GM12892 (cell line): ENCODE measurements around the gene ZNF521.

ENCODE experiments used
- DNase-seq: peaks from one replicate; pipeline ENCODE4 v3.0.0; 2011; ENCODE audit not compliant: insufficient read length
- FAIRE-seq: peaks from 2 replicates; lab custom pipeline; 2011; peaks lifted over from hg19 to GRCh38; lab: Jason Lieb, UNC
- POLR2A ChIP-seq: IDR thresholded peaks from 2 replicates; pipeline ENCODE4 v1.6.1; 2011; ENCODE audit warnings: low read depth, low read length, control low read depth
- POLR2AphosphoS5 ChIP-seq: IDR thresholded peaks from 2 replicates; pipeline ENCODE4 v1.6.1; 2011; ENCODE audit warnings: low read depth, low read length, control low read depth
- TAF1 ChIP-seq: IDR thresholded peaks from 2 replicates; pipeline ENCODE4 v1.6.1; 2011; ENCODE audit warnings: low read depth, mild to moderate bottlenecking, control low read depth, low read length, borderline replicate concordance

Gene ZNF521

GRCh38 chr18:25077038-25077943, 274.7 kb downstream of the ZNF521 start:
- no peak for FAIRE-seq
- no peak for DNase-seq
- TF ChIP-seq TAF1: no peak

GRCh38 chr18:25075783-25076182, 276.2 kb downstream of the ZNF521 start:
- no peak for FAIRE-seq
- TF ChIP-seq POLR2AphosphoS5 (no peak), TAF1 (no peak), POLR2A (no peak)
- no peak for DNase-seq

DNA sequence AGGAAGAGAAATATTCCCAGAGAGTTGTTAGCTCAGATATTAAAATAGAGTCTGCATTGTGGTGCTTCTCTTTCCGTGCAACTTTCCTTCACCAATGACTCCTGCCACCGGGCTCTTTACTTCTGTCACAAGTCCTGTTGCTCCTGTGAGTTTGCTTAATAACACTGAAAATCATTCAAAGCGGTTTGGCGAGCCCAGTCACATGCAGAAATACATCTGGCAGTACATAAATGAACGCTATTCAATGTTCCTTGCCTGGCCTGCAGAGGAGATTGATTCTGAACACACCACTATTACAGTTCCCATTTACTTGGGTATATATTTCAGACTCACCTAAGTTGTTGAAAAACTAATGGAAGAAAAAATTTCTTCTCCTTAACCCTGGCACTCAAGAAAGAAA, 276.6 kb downstream of the ZNF521 start:
- DNase-seq (no peak), FAIRE-seq (no peak)
- no peak for TF ChIP-seq POLR2A
- TF ChIP-seq POLR2AphosphoS5: no peak
- no peak for TF ChIP-seq TAF1

DNA sequence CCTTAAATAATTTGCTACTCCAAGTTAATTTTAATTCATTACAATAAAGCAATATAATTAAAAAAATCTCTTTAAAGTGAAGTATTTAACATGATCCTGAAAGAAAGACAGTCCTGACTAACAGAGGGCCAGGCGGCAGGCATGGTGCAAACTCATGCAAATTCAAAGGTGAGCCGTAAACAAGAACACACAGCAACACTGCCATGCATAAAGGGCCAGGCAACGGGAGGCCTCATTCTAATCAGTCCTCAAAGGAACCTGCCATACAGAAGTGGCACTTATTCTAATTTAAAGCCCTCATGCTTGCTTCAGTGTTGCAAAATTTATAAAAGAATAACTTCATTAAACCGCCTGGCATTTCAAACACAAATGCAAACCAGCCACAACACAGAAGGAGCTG, 277.0 kb downstream of the ZNF521 start:
- FAIRE-seq: no peak

DNA sequence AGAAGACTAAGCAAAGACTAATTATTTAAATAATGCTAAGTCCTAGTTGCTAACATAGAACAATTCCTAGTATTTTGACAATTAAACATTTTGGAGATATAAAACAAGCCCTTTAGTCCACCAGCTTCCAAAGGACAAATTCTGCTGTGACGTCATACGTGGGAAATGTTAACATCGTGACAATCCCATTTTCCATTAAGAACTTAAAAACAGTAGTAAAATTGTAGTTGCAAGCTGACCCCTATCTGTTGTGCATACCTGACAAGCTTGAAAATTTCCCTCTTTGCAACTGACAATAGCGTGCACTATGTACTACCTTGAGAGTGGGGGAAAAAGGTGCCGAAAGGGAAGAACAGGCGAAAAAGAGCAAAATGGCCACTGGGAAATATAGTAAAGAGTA, 279.8 kb downstream of the ZNF521 start:
- FAIRE-seq (no peak), DNase-seq (no peak)
- TF ChIP-seq TAF1: no peak

More for the DNA sequence above, 277.0 kb downstream of the ZNF521 start:
- DNase-seq: no peak
- no peak for TF ChIP-seq POLR2A
- no peak for TF ChIP-seq POLR2AphosphoS5
- TF ChIP-seq TAF1: no peak

- no peak for FAIRE-seq
- TF ChIP-seq POLR2AphosphoS5 (no peak), TAF1 (no peak), POLR2A (no peak)
Observed at GRCh38 chr18:25067275-25068025, 284.5 kb downstream of the ZNF521 start.

DNA sequence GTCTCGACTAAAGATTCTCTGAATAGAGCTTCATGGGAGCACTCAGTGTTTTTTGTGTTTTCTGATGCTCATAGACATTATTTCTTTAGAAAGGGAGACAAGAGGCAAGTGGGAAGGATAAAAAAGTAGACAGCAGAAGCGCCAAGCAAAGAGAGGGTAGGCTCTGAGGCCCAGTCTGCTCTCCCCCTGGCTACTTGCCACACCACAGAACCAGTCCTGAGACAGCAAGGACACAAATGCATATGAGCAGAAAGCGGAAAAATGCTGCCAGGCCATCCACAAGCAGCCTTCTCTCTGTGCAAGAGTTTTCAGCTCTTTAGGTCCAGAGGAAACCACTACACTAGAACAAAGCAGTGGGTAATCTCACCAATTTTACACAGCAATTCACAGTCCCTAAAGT, 285.4 kb downstream of the ZNF521 start:
- TF ChIP-seq POLR2A (no peak), TAF1 (no peak), POLR2AphosphoS5 (no peak)
- no peak for FAIRE-seq
- no peak for DNase-seq

More at GRCh38 chr18:25067275-25068025, 284.5 kb downstream of the ZNF521 start:
- no peak for DNase-seq

GRCh38 chr18:25062720-25063119, 289.2 kb downstream of the ZNF521 start:
- FAIRE-seq (no peak), DNase-seq (no peak)
- TF ChIP-seq POLR2A (no peak), TAF1 (no peak), POLR2AphosphoS5 (no peak)

DNA sequence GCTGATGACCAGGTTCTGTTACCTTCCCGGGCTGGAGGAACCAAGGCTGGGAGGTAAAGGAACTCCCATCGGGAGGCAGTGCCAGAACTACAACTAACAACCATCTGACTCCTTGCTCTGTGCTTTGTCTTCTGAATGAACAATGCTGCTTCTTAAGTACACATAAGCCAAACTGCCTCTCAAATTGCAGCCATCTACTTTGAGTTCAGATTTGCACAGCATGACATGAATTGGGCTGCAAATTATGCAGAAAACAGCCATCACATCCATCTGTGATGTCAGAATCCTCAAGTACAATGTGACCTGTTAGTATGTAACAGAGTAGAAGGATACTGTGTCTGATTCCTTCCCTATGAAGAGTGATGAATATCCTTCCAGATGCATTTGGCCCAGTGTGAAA, 290.6 kb downstream of the ZNF521 start:
- FAIRE-seq: no peak
- TF ChIP-seq TAF1 (no peak), POLR2A (no peak), POLR2AphosphoS5 (no peak)
- no peak for DNase-seq

DNA sequence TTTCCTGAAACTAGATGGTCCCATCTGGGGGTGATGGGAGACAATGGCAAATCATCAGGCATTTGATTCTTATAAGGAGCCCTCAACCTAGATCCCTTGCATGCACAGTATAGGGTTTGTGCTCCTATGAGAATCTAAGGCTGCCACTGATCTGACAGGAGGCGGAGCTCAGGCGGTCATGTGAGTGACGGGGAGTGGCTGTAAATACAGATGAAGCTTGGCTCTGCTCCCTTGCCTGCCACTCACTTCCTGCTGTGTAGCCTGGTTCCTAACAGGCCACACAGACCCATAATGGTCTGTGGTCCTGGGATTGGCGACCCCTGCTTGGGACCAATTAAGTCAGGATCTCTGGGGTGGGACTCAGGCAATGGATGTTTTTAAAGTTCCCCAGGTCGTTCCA, 293.4 kb downstream of the ZNF521 start:
- no peak for DNase-seq
- no peak for FAIRE-seq
- TF ChIP-seq TAF1: no peak

GRCh38 chr18:25057491-25058050, 294.4 kb downstream of the ZNF521 start:
- no peak for FAIRE-seq
- DNase-seq: no peak
- no peak for TF ChIP-seq POLR2A
- TF ChIP-seq TAF1: no peak
- no peak for TF ChIP-seq POLR2AphosphoS5
